H1 (cell line): ENCODE measurements around the gene PLCXD1. TPM values are rescaled to one million over a fixed set of nuclear protein-coding genes. Genes with fewer than 3 reads are reported as not detected.

Experiments
- BCL11A ChIP-seq, 2 experiments: IDR thresholded peaks; one replicate each; pipeline ENCODE4 v1.6.1; 2011; ENCODE audit warnings: low read depth in 2 of 2, low read length in 2 of 2, mild to moderate bottlenecking in 2 of 2
- CHD7 ChIP-seq: fragments of 300-600 bp; sonication (generic); IDR thresholded peaks from 2 replicates; pipeline ENCODE4 v1.7.1; 2012; ENCODE audit warnings: low read length, moderate library complexity, mild to moderate bottlenecking, inconsistent platforms; ENCODE audit not compliant: insufficient replicate concordance
- EP300 ChIP-seq, 2 experiments: IDR thresholded peaks; 1 replicate in 1 of 2; 2 replicates in 1 of 2; pipeline ENCODE4 v1.6.1; 2011 to 2012; ENCODE audit warnings: low read depth in 2 of 2, low read length in 2 of 2, mild to moderate bottlenecking in 2 of 2, borderline replicate concordance in 1 of 2, inconsistent platforms in 1 of 2, moderate library complexity in 1 of 2
- GABPA ChIP-seq: IDR thresholded peaks from 2 replicates; pipeline ENCODE4 v1.6.1; 2011; ENCODE audit warnings: mild to moderate bottlenecking, low read length, moderate library complexity, borderline replicate concordance; ENCODE audit not compliant: insufficient read depth
- HDAC6 ChIP-seq: IDR thresholded peaks from one replicate; pipeline ENCODE4 v1.7.1; 2012; ENCODE audit warnings: low read depth, mild to moderate bottlenecking, inconsistent platforms, low read length, moderate library complexity
- KDM1A ChIP-seq: fragments of 200-600, 300-600 bp; sonication (generic); IDR thresholded peaks from 2 replicates; pipeline ENCODE4 v1.7.1; 2016; ENCODE audit warnings: mild to moderate bottlenecking, low read length, borderline replicate concordance
- KDM4A ChIP-seq: IDR thresholded peaks from one replicate; pipeline ENCODE4 v1.7.1; 2012; ENCODE audit warnings: low read depth, mild to moderate bottlenecking, moderate library complexity, low read length, inconsistent platforms; ENCODE audit not compliant: severe bottlenecking
- RNF2 ChIP-seq: fragments of 200-900, 300-1000 bp; sonication (generic); IDR thresholded peaks from 2 replicates; pipeline ENCODE4 v1.7.1; 2016; ENCODE audit warnings: borderline replicate concordance, low read depth, mild to moderate bottlenecking, antibody characterized with exemption, low read length; ENCODE audit not compliant: poor library complexity, severe bottlenecking; ENCODE audit errors: missing control alignments
- SAP30 ChIP-seq: fragments of 300-600 bp; sonication (generic); IDR thresholded peaks from 2 replicates; pipeline ENCODE4 v1.7.1; 2012; ENCODE audit warnings: low read length, moderate library complexity, mild to moderate bottlenecking, inconsistent platforms; ENCODE audit not compliant: insufficient read depth, insufficient replicate concordance
- TAF1 ChIP-seq: IDR thresholded peaks from 2 replicates; pipeline ENCODE4 v1.6.1; 2011; ENCODE audit warnings: mild to moderate bottlenecking, low read depth, low read length
- polyA plus RNA-seq, 7 experiments: library from polyadenylated mRNA; depleted of rRNA in 3 of 7; stranded (reverse) in 5 of 7; unstranded in 2 of 7; fragments of >200 nt in 5 of 7; fragments of 200-250 nt in 2 of 7; gene quantifications; 1 replicate in 5 of 7; 2 replicates in 1 of 7; 4 replicates in 1 of 7; pipeline versions ENCODE4 v1.2.1 to v1.2.3, GENCODE V29; 2011 to 2013; ENCODE audit warnings: missing spikeins in 2 of 7, mixed read lengths in 2 of 7
- total RNA-seq: library from RNA; stranded (reverse); fragmentation: NEBNext Ultra II Directional; extraction: Animal tissue kit (Norgen Biotek cat#: 25700); gene quantifications from 2 replicates; pipeline ENCODE4 v1.2.1, GENCODE V29; 2021

The PLCXD1 gene
- total and polyA plus RNA-seq, 2 of the 8 experiments (the other 6 are each of a cell fraction or from before 2014, with no cell fraction given), result 93.6 to 124 TPM

- no peak for TF ChIP-seq CHD7
- TF ChIP-seq EP300 (IDR thresholded peaks at IDR 0.05; ENCODE audit: borderline replicate concordance in 1 of 2, low read depth in 2 of 2, low read length in 2 of 2), result no peak
- TF ChIP-seq TAF1, result no peak
- no peak for TF ChIP-seq KDM4A
- TF ChIP-seq SAP30, result no peak
- TF ChIP-seq HDAC6, result no peak
- TF ChIP-seq BCL11A (IDR thresholded peaks at IDR 0.05; ENCODE audit: low read depth in 2 of 2, low read length in 2 of 2), result no peak
- TF ChIP-seq GABPA, result no peak
- TF ChIP-seq KDM1A, result no peak
- TF ChIP-seq RNF2, result no peak
Observed at GRCh38 chrX:344371-344901, 63.3 kb downstream of the PLCXD1 start (continued).
